ENCODE results near the gene IFT80. TPM values are rescaled to one million over a fixed set of nuclear protein-coding genes. Genes with fewer than 3 reads are reported as not detected.

Gene IFT80
- total and polyA plus RNA-seq, 8 donors = 2.3 to 49.4 (median 11.0) TPM

DNA sequence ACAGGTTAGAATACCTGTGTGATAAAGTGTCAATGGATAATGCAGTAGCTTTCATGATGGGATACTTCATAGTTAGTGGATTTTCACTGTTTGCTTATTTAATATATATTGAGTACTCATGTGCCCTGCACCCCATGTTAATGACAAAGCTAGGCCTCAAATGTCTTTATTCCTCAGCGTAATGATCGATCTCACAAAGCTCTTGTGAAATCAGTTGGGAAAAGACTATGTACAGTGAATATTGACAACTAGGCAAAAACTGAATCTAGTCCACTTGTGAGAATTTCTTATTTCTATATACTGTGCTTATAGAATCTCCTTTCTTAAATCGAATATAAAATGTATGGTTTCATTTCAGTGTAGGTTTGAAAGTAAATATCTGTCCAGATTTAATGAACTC, 18.3 kb upstream of the IFT80 start:
- TF ChIP-seq, protein P1, sequence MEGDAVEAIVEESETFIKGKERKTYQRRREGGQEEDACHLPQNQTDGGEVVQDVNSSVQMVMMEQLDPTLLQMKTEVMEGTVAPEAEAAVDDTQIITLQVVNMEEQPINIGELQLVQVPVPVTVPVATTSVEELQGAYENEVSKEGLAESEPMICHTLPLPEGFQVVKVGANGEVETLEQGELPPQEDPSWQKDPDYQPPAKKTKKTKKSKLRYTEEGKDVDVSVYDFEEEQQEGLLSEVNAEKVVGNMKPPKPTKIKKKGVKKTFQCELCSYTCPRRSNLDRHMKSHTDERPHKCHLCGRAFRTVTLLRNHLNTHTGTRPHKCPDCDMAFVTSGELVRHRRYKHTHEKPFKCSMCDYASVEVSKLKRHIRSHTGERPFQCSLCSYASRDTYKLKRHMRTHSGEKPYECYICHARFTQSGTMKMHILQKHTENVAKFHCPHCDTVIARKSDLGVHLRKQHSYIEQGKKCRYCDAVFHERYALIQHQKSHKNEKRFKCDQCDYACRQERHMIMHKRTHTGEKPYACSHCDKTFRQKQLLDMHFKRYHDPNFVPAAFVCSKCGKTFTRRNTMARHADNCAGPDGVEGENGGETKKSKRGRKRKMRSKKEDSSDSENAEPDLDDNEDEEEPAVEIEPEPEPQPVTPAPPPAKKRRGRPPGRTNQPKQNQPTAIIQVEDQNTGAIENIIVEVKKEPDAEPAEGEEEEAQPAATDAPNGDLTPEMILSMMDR (IDR thresholded peaks at IDR 0.05) = no peak
- TF ChIP-seq EP300 (IDR thresholded peaks at IDR 0.05) (no peak), POLR2A (IDR thresholded peaks at IDR 0.05) (no peak), POLR2AphosphoS5 (IDR thresholded peaks at IDR 0.05) (no peak)
- H3K4me1 ChIP-seq = peaks cover 0 to 16% (median 0%) of the 10 kb centered on the region in 4 donors
- H3K36me3 ChIP-seq = peaks cover 8 to 84% (median 72%) of the 10 kb centered on the region in 4 donors
- no peaks in the 10 kb centered on the region for H3K9me3 ChIP-seq
- intact Hi-C loops (cut with DNase I; ENCODE audit: low total_unique reads) = no loop called here
- DNase-seq = no peak
- no peak overlapping the region for H3K27ac ChIP-seq
- H3K4me3 ChIP-seq = no peak overlapping the region
- 71 to 95% (median 85%) methylated on average over 3 of the region's 3 CpGs for WGBS, 5 donors
- no peaks in the 10 kb centered on the region for H3K27me3 ChIP-seq

DNA sequence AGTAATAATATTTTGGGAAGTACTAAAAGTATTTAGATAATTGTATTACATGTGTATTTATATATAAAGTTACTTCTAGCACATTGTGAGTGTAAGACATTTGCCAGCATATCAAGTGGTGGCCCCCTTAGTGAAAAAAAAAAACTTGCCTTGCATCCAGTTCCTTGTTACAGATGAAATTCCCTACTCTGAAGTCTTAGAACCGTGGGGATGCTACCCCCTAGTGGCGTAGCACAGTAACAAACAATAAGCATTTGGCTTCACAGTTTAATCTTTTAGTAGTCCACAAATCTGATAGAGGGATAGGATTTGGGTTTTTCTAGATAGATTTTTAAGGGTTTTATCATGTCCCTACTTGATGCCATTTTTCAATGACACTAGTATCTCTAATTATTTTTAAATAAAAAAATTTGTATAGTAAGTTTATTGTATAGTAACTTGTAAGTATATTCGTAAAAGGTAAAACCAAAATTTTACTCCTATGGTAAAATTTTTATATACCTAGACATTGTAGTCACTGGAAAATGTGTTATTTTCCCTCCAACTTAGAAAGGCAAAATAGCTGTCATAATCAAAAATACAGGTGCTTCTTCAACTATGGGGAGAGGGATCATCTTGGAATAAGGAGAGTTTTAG, 14.7 kb upstream of the IFT80 start:
- peak; percentile 53 to 90 for DNase-seq
- 35 to 40% (median 36%) methylated on average over 3 of the region's 3 CpGs for WGBS, 5 donors
- Histone ChIP-seq H3K27me3 (no peaks in the 10 kb centered on the region), H3K4me1 (peaks cover 0 to 16% (median 0%) of the 10 kb centered on the region in 4 donors), H3K27ac (no peak overlapping the region), H3K4me3 (no peak overlapping the region), H3K36me3 (peaks cover 0 to 55% (median 50%) of the 10 kb centered on the region in 4 donors), H3K9me3 (no peaks in the 10 kb centered on the region)
- intact Hi-C loops (cut with DNase I; ENCODE audit: low total_unique reads) = no loop called here
- TF ChIP-seq POLR2A (IDR thresholded peaks at IDR 0.05) (no peak), POLR2AphosphoS5 (IDR thresholded peaks at IDR 0.05) (peak in 1 of 3 donors; percentile 11)
- TF ChIP-seq, protein P1 (IDR thresholded peaks at IDR 0.05) = peak in 5 of 7 experiments; percentile 55 to 85 (median 70)

- TF ChIP-seq, protein P1 (IDR thresholded peaks at IDR 0.05) = no peak
- no peak for TF ChIP-seq POLR2AphosphoS5 (IDR thresholded peaks at IDR 0.05)
- no peak for TF ChIP-seq EP300 (IDR thresholded peaks at IDR 0.05)
- TF ChIP-seq POLR2A (IDR thresholded peaks at IDR 0.05) = no peak
Observed at GRCh38 chr3:160412477-160412876, 13.5 kb upstream of the IFT80 start.

DNA sequence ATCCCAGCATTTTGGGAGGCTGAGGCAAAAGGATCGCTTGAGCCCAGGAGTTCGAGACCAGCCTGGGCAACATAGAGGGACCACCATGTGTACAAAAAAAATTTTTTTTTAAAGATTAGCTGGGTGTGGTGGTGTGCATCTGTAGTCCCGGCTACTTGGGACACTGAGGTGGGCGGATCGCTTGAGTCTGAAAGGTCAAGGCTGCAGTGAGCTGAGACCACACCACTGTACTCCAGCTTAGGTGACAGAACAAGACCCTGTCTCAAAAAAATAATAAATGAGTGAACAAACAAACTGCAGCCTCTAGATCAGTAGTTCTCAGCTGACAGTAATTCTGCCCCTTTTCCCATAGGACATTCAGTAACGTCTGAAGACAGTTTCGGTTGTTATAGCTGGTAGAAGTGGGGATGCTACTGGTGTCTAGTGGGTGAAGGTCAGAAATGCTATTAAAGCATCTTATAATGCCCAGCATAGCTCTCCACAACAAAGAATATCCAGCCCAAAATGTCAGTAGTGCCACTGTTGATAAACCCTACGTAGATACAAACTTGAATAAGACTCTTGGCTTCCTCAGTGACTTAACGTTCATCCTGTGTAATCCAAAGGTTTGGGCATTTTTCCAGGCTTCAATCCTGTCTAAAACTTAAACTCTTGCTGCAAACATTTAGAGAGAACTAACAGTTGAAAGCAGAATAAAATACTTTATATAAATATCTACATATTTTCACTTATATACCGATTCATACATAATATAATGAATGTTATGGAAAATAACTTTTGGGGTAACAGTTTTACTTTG, 11.0 kb upstream of the IFT80 start:
- TF ChIP-seq POLR2A (IDR thresholded peaks at IDR 0.05) = no peak
- TF ChIP-seq EP300 (IDR thresholded peaks at IDR 0.05) = no peak
- TF ChIP-seq POLR2AphosphoS5 (IDR thresholded peaks at IDR 0.05) = no peak
- TF ChIP-seq, protein P1 (IDR thresholded peaks at IDR 0.05) = no peak
- DNase-seq = no peak
- WGBS, 5 donors = 78 to 84% (median 79%) methylated on average over 10 of the region's 10 CpGs
- no peak overlapping the region for H3K4me3 ChIP-seq
- H3K27ac ChIP-seq = no peak overlapping the region
- H3K4me1 ChIP-seq = peaks cover 0 to 7% (median 0%) of the 10 kb centered on the region in 4 donors
- peaks cover 0 to 29% (median 17%) of the 10 kb centered on the region in 4 donors for H3K36me3 ChIP-seq
- intact Hi-C loops (cut with DNase I; ENCODE audit: low total_unique reads) = no loop called here
- no peaks in the 10 kb centered on the region for H3K9me3 ChIP-seq
- no peaks in the 10 kb centered on the region for H3K27me3 ChIP-seq

More at GRCh38 chr3:160412477-160412876, 13.5 kb upstream of the IFT80 start:
- Histone ChIP-seq H3K9me3 (no peaks in the 10 kb centered on the region), H3K4me3 (no peak overlapping the region), H3K27me3 (no peaks in the 10 kb centered on the region), H3K27ac (no peak overlapping the region), H3K36me3 (peaks cover 0 to 47% (median 38%) of the 10 kb centered on the region in 4 donors), H3K4me1 (peaks cover 0 to 20% (median 0%) of the 10 kb centered on the region in 4 donors)
- 35 to 83% (median 47%) methylated on average over 1 of the region's 1 CpG for WGBS, 5 donors
- intact Hi-C loops (cut with DNase I; ENCODE audit: low total_unique reads) = no loop called here
- DNase-seq = no peak
